ENCODE results near the gene ARNT2. TPM values are rescaled to one million over a fixed set of nuclear protein-coding genes. Genes with fewer than 3 reads are reported as not detected.

The ARNT2 gene
- total RNA-seq, 1 experiment from 2014 or later, result 7.0 TPM

GRCh38 chr15:80496096-80496495, 91.9 kb downstream of the ARNT2 start:
- ChIA-PET POLR2A (no interaction called here), CTCF (no interaction called here)
- no peaks in the 10 kb centered on the region for H3K36me3 Mint-ChIP-seq
- ATAC-seq (no peak), DNase-seq (ENCODE audit: low spot score) (no peak)
- H3K27me3 Mint-ChIP-seq (ENCODE audit: low read depth), result no peaks in the 10 kb centered on the region
- peaks cover 25% of the 10 kb centered on the region for H3K4me1 Mint-ChIP-seq
- peaks cover 4% of the 10 kb centered on the region for H3K9me3 Mint-ChIP-seq
- H3K4me3 Mint-ChIP-seq, result no peak overlapping the region
- H3K27ac Mint-ChIP-seq, result no peak overlapping the region
- TF ChIP-seq MYBL2 (CRISPR knock-in tag; IDR thresholded peaks at IDR 0.05), result no peak

GRCh38 chr15:80497221-80497620, 93.0 kb downstream of the ARNT2 start:
- no peak for ATAC-seq
- Mint-ChIP-seq H3K27me3 (ENCODE audit: low read depth) (no peaks in the 10 kb centered on the region), H3K4me3 (no peak overlapping the region), H3K9me3 (peaks cover 4% of the 10 kb centered on the region), H3K4me1 (peaks cover 25% of the 10 kb centered on the region), H3K36me3 (no peaks in the 10 kb centered on the region), H3K27ac (no peak overlapping the region)
- no peak for DNase-seq (ENCODE audit: low spot score)
- CTCF ChIA-PET, result interaction anchor here (1.3 kb wide), 1 partner anchor 70 kb away, joined by 3 read pairs; no protein-coding TSS in a partner anchor
- POLR2A ChIA-PET, result no interaction called here
- TF ChIP-seq NFATC4 (CRISPR knock-in tag; IDR thresholded peaks at IDR 0.05) (no peak), ZNF281 (CRISPR knock-in tag; IDR thresholded peaks at IDR 0.05) (no peak), ATF1 (CRISPR knock-in tag; IDR thresholded peaks at IDR 0.05) (no peak)

- Mint-ChIP-seq H3K27me3 (ENCODE audit: low read depth) (no peaks in the 10 kb centered on the region), H3K27ac (no peak overlapping the region), H3K9me3 (peaks cover 4% of the 10 kb centered on the region), H3K4me1 (peaks cover 21% of the 10 kb centered on the region), H3K36me3 (no peaks in the 10 kb centered on the region), H3K4me3 (no peak overlapping the region)
- CTCF ChIA-PET, result no interaction called here
- TF ChIP-seq HMGXB4 (CRISPR knock-in tag; IDR thresholded peaks at IDR 0.05), result no peak
- no peak for TF ChIP-seq MLX (CRISPR knock-in tag; IDR thresholded peaks at IDR 0.05)
- TF ChIP-seq PREB (CRISPR knock-in tag; IDR thresholded peaks at IDR 0.05; ENCODE audit: borderline replicate concordance), result no peak
- TF ChIP-seq IRF2 (CRISPR knock-in tag; IDR thresholded peaks at IDR 0.05; ENCODE audit: borderline replicate concordance, low read depth), result no peak
- TF ChIP-seq ZMAT4 (CRISPR knock-in tag; IDR thresholded peaks at IDR 0.05), result no peak
- no peak for TF ChIP-seq SMAD3 (CRISPR knock-in tag; IDR thresholded peaks at IDR 0.05; ENCODE audit: borderline replicate concordance)
- POLR2A ChIA-PET, result no interaction called here
- ATAC-seq (no peak), DNase-seq (ENCODE audit: low spot score) (no peak)
Measured at GRCh38 chr15:80498652-80499051, 94.5 kb downstream of the ARNT2 start.

- no peak for DNase-seq (ENCODE audit: low spot score)
- Mint-ChIP-seq H3K27me3 (ENCODE audit: low read depth) (no peaks in the 10 kb centered on the region), H3K4me1 (peaks cover 8% of the 10 kb centered on the region), H3K4me3 (no peak overlapping the region), H3K27ac (no peak overlapping the region), H3K9me3 (peaks cover 4% of the 10 kb centered on the region), H3K36me3 (no peaks in the 10 kb centered on the region)
- ChIA-PET CTCF (no interaction called here), POLR2A (no interaction called here)
- no peak for ATAC-seq
- TF ChIP-seq ZNF512 (CRISPR knock-in tag; IDR thresholded peaks at IDR 0.05; ENCODE audit: borderline replicate concordance), result no peak
- TF ChIP-seq KAT7 (CRISPR knock-in tag; IDR thresholded peaks at IDR 0.05; ENCODE audit: borderline replicate concordance), result no peak
- no peak for TF ChIP-seq CREB1 (CRISPR knock-in tag; IDR thresholded peaks at IDR 0.05)
- TF ChIP-seq CREM (CRISPR knock-in tag; IDR thresholded peaks at IDR 0.05), result no peak
- no peak for TF ChIP-seq ZNF138 (CRISPR knock-in tag; conservative IDR thresholded peaks at IDR 0.05)
- no peak for TF ChIP-seq ZNF425 (CRISPR knock-in tag; conservative IDR thresholded peaks at IDR 0.05)
- no peak for TF ChIP-seq NFE2L1 (CRISPR knock-in tag; IDR thresholded peaks at IDR 0.05)
- no peak for TF ChIP-seq TCF7 (CRISPR knock-in tag; IDR thresholded peaks at IDR 0.05; ENCODE audit: low read depth)
Measured at GRCh38 chr15:80500021-80500420, 95.8 kb downstream of the ARNT2 start.
